GM23338 (cell line): Measurements from ENCODE around the gene HS1BP3. TPM values are rescaled to one million over a fixed set of nuclear protein-coding genes. Genes with fewer than 3 reads are reported as not detected.

Source experiments
- ATAC-seq: fragments of 200-7000 bp; cut with Tn5 transposase; 3 replicates; pipeline ENCODE4 v1.9.1; 2020
- DNase-seq: peaks from one replicate; pipeline ENCODE4 v3.0.0-alpha.2; 2015; ENCODE audit warnings: low spot score
- H2AFZ ChIP-seq: fragments of 200-600 bp; sonication (generic); 2 replicates; pipeline ENCODE4 v1.8.0; 2016; ENCODE audit warnings: antibody characterized with exemption, mild to moderate bottlenecking, moderate library complexity
- H3F3A ChIP-seq: fragments of 200-600 bp; sonication (generic); replicated peaks from 2 replicates; pipeline ENCODE4 v1.8.0; 2017; ENCODE audit warnings: antibody characterized with exemption, mixed run types, low read depth
- H3K27ac ChIP-seq: fragments of 200-600 bp; sonication (generic); 2 replicates; pipeline ENCODE4 v1.6.1; 2016; ENCODE audit warnings: low read depth
- H3K27me3 ChIP-seq: fragments of 200-600 bp; sonication (generic); 2 replicates; pipeline ENCODE4 v1.8.0; 2016; ENCODE audit warnings: mild to moderate bottlenecking, mixed run types, moderate library complexity; ENCODE audit not compliant: insufficient read depth
- H3K36me3 ChIP-seq: fragments of 200-600 bp; sonication (generic); 2 replicates; pipeline ENCODE4 v1.8.0; 2016; ENCODE audit warnings: mild to moderate bottlenecking; ENCODE audit not compliant: insufficient read depth
- H3K4me1 ChIP-seq: fragments of 200-600 bp; sonication (generic); 2 replicates; pipeline ENCODE4 v1.8.0; 2016; ENCODE audit warnings: mild to moderate bottlenecking, moderate library complexity; ENCODE audit not compliant: insufficient read depth
- H3K4me2 ChIP-seq: fragments of 200-600 bp; sonication (generic); 2 replicates; pipeline ENCODE4 v1.7.1; 2017; ENCODE audit warnings: mixed run types
- H3K4me3 ChIP-seq: fragments of 200-600 bp; sonication (generic); 2 replicates; pipeline ENCODE4 v1.6.1; 2016; ENCODE audit warnings: mixed run types
- H3K79me2 ChIP-seq: fragments of 200-600 bp; sonication (generic); replicated peaks from 2 replicates; pipeline ENCODE4 v1.8.0; 2017; ENCODE audit warnings: mild to moderate bottlenecking; ENCODE audit not compliant: insufficient read depth
- H3K9me2 ChIP-seq: fragments of 200-600 bp; sonication (generic); 2 replicates; pipeline ENCODE4 v1.8.0; 2017; ENCODE audit not compliant: insufficient read depth
- H4K20me1 ChIP-seq: fragments of 200-600 bp; sonication (generic); replicated peaks from 2 replicates; pipeline ENCODE4 v1.8.0; 2017; ENCODE audit warnings: mild to moderate bottlenecking; ENCODE audit not compliant: insufficient read depth
- H3K27ac Mint-ChIP-seq: 2 replicates; pipeline ENCODE4 v1.8.0; 2020; ENCODE audit warnings: inconsistent platforms, mild to moderate bottlenecking, moderate library complexity, mixed read lengths
- H3K27me3 Mint-ChIP-seq: 3 replicates; pipeline ENCODE4 v1.8.0; 2022; ENCODE audit warnings: low read depth, mild to moderate bottlenecking, moderate library complexity, mixed read lengths, inconsistent platforms; ENCODE audit not compliant: insufficient read depth, poor library complexity
- H3K36me3 Mint-ChIP-seq: 3 replicates; pipeline ENCODE4 v1.8.0; 2021; ENCODE audit warnings: low read depth, mild to moderate bottlenecking, inconsistent platforms, moderate library complexity, mixed read lengths
- H3K4me1 Mint-ChIP-seq: 3 replicates; pipeline ENCODE4 v1.8.0; 2020; ENCODE audit warnings: mild to moderate bottlenecking, inconsistent platforms, mixed read lengths
- H3K4me3 Mint-ChIP-seq: 3 replicates; pipeline ENCODE4 v1.8.0; 2021; ENCODE audit warnings: moderate library complexity, mild to moderate bottlenecking, inconsistent platforms, mixed read lengths
- H3K9me3 Mint-ChIP-seq: 3 replicates; pipeline ENCODE4 v1.8.0; 2020; ENCODE audit warnings: moderate library complexity, mild to moderate bottlenecking, inconsistent platforms, mixed read lengths
- CREB1 ChIP-seq: fragments of 250-450 bp; sonication (Bioruptor Pico); IDR thresholded peaks from 2 replicates; pipeline ENCODE4 v1.5.0; 2020; ENCODE audit warnings: low read depth, mild to moderate bottlenecking, moderate library complexity
- EZH2 ChIP-seq: fragments of 200-600 bp; sonication (generic); IDR thresholded peaks from one replicate; pipeline ENCODE4 v1.8.0; 2017; ENCODE audit warnings: antibody characterized with exemption, mild to moderate bottlenecking, low read depth; ENCODE audit not compliant: unreplicated experiment
- EZH2phosphoT487 ChIP-seq: fragments of 200-600 bp; sonication (generic); IDR thresholded peaks from one replicate; pipeline ENCODE4 v1.8.1; 2018; ENCODE audit warnings: antibody characterized with exemption; ENCODE audit not compliant: unreplicated experiment
- JUNB ChIP-seq: IDR thresholded peaks from one replicate; pipeline ENCODE4 v1.6.1; 2016; ENCODE audit warnings: antibody characterized with exemption; ENCODE audit not compliant: unreplicated experiment
- NANOG ChIP-seq: IDR thresholded peaks from 2 replicates; pipeline ENCODE4 v1.6.1; 2016; ENCODE audit warnings: antibody characterized with exemption, borderline replicate concordance
- POLR2AphosphoS5 ChIP-seq: IDR thresholded peaks from 2 replicates; pipeline ENCODE4 v1.6.1; 2016; ENCODE audit warnings: antibody characterized with exemption, low read depth
- STAT1 ChIP-seq: IDR thresholded peaks from one replicate; pipeline ENCODE4 v1.6.1; 2016; ENCODE audit warnings: antibody characterized with exemption; ENCODE audit not compliant: unreplicated experiment
- ZNF114 ChIP-seq: fragments of 250-450 bp; sonication (Bioruptor Pico); IDR thresholded peaks from 2 replicates; pipeline ENCODE4 v1.5.0; 2020; ENCODE audit warnings: mild to moderate bottlenecking, moderate library complexity
- ZNF331 ChIP-seq: fragments of 250-450 bp; sonication (Bioruptor Pico); IDR thresholded peaks from 2 replicates; pipeline ENCODE4 v1.5.0; 2020; ENCODE audit warnings: low read depth, mild to moderate bottlenecking, moderate library complexity
- polyA plus RNA-seq: library from polyadenylated mRNA; unstranded; fragments of >200 nt; fragmentation: Nextera tagmentation; extraction: Ambion mirVana; gene quantifications from 2 replicates; pipeline ENCODE4 v1.2.1, GENCODE V29; 2016
- total RNA-seq: library from RNA; depleted of rRNA; stranded (reverse); fragments of >200 nt; shearing (Covaris generic); gene quantifications from 2 replicates; pipeline ENCODE4 v1.2.3, GENCODE V29; 2014
- TF ChIP-seq, protein P1 (sequence below), 2 experiments: fragments of 200-600 bp in 1 of 2; sonication (generic) in 1 of 2; conservative IDR thresholded peaks; 2 replicates each; pipeline versions ENCODE4 v1.5.1 to v1.6.1; 2016 to 2017; ENCODE audit warnings: antibody characterized with exemption in 2 of 2, low read depth in 2 of 2, mild to moderate bottlenecking in 2 of 2, moderate library complexity in 1 of 2
- TF ChIP-seq, protein P2 (sequence below): IDR thresholded peaks from one replicate; pipeline ENCODE4 v1.6.1; 2018; ENCODE audit warnings: antibody characterized with exemption; ENCODE audit not compliant: unreplicated experiment
- TF ChIP-seq, protein P3 (sequence below): fragments of 250-450 bp; sonication (Bioruptor Pico); IDR thresholded peaks from 2 replicates; pipeline ENCODE4 v1.5.0; 2020; ENCODE audit warnings: mild to moderate bottlenecking, moderate library complexity
- TF ChIP-seq, protein P4 (sequence below): IDR thresholded peaks from 2 replicates; pipeline ENCODE4 v1.6.1; 2016; ENCODE audit warnings: antibody characterized with exemption

Gene HS1BP3
- total and polyA plus RNA-seq, 2 experiments from 2014 or later, result 7.2 to 15.0 TPM

DNA sequence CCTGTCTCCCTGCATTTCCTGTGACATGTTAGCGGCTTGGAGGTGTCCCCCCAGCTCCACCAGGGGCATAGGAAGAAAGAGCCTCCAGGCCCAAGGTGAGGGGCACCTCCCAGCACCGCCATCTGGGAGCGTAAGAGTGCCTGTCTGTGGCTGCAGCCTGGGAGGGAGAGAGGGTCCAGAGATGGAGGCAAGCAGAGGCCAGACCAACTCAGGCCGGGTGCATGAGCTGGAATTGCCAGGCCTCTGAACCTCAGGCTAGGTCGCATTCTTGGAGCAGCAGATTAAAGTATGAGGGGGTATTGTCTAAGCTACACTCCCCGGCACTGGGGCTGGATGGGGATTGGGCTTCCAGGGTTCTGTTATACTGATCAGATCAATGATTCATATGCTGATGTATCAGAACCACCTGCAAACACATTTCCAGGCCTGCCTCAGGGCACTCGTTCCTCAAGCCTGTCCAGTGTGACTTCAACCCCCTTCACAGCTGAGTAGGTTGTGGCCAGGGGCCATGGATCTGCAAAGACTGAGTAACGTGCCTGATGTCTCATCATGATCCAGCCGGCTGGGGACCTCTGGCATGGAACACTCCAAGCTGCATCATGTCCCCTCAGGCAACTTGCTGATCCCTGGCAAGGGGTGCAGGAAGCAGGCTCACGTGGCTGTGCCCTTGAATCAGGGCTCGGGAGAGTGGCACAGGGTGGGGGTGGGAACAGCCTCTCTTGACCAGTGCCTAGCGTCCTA, 73.2 kb downstream of the HS1BP3 start:
- Mint-ChIP-seq H3K4me3 (no peak overlapping the region), H3K27ac (no peak overlapping the region), H3K9me3 (peaks cover 11% of the 10 kb centered on the region; the same call in 2 of the 3 replicates), H3K4me1 (peaks cover 5% of the 10 kb centered on the region; the same call in 1 of the 3 replicates), H3K36me3 (no peaks in the 10 kb centered on the region), H3K27me3 (peaks cover 14% of the 10 kb centered on the region)
- Histone ChIP-seq H3F3A (no peaks in the 10 kb centered on the region), H4K20me1 (no peaks in the 10 kb centered on the region), H3K4me2 (no peak overlapping the region), H3K4me3 (no peak overlapping the region), H3K27me3 (no peaks in the 10 kb centered on the region), H2AFZ (no peak overlapping the region), H3K4me1 (no peaks in the 10 kb centered on the region), H3K27ac (no peak overlapping the region), H3K36me3 (0 out of 2 replicates have a peak, but pooled peaks cover 3% of the 10 kb centered on the region), H3K79me2 (no peaks in the 10 kb centered on the region), H3K9me2 (no peaks in the 10 kb centered on the region; the same call in 1 of the 2 replicates)
- no peak for ATAC-seq
- TF ChIP-seq ZNF114 (CRISPR knock-in tag), result no peak
- TF ChIP-seq, protein P1, sequence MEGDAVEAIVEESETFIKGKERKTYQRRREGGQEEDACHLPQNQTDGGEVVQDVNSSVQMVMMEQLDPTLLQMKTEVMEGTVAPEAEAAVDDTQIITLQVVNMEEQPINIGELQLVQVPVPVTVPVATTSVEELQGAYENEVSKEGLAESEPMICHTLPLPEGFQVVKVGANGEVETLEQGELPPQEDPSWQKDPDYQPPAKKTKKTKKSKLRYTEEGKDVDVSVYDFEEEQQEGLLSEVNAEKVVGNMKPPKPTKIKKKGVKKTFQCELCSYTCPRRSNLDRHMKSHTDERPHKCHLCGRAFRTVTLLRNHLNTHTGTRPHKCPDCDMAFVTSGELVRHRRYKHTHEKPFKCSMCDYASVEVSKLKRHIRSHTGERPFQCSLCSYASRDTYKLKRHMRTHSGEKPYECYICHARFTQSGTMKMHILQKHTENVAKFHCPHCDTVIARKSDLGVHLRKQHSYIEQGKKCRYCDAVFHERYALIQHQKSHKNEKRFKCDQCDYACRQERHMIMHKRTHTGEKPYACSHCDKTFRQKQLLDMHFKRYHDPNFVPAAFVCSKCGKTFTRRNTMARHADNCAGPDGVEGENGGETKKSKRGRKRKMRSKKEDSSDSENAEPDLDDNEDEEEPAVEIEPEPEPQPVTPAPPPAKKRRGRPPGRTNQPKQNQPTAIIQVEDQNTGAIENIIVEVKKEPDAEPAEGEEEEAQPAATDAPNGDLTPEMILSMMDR (conservative IDR thresholded peaks at IDR 0.05; ENCODE audit: low read depth in 2 of 2), result no peak
- no peak for TF ChIP-seq EZH2phosphoT487
- TF ChIP-seq CREB1, result no peak
- TF ChIP-seq, protein P2, sequence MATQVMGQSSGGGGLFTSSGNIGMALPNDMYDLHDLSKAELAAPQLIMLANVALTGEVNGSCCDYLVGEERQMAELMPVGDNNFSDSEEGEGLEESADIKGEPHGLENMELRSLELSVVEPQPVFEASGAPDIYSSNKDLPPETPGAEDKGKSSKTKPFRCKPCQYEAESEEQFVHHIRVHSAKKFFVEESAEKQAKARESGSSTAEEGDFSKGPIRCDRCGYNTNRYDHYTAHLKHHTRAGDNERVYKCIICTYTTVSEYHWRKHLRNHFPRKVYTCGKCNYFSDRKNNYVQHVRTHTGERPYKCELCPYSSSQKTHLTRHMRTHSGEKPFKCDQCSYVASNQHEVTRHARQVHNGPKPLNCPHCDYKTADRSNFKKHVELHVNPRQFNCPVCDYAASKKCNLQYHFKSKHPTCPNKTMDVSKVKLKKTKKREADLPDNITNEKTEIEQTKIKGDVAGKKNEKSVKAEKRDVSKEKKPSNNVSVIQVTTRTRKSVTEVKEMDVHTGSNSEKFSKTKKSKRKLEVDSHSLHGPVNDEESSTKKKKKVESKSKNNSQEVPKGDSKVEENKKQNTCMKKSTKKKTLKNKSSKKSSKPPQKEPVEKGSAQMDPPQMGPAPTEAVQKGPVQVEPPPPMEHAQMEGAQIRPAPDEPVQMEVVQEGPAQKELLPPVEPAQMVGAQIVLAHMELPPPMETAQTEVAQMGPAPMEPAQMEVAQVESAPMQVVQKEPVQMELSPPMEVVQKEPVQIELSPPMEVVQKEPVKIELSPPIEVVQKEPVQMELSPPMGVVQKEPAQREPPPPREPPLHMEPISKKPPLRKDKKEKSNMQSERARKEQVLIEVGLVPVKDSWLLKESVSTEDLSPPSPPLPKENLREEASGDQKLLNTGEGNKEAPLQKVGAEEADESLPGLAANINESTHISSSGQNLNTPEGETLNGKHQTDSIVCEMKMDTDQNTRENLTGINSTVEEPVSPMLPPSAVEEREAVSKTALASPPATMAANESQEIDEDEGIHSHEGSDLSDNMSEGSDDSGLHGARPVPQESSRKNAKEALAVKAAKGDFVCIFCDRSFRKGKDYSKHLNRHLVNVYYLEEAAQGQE, result no peak
- TF ChIP-seq POLR2AphosphoS5, result no peak
- no peak for TF ChIP-seq EZH2
- no peak for TF ChIP-seq STAT1
- no peak for TF ChIP-seq ZNF331 (CRISPR knock-in tag)
- no peak for TF ChIP-seq NANOG
- TF ChIP-seq, protein P3, sequence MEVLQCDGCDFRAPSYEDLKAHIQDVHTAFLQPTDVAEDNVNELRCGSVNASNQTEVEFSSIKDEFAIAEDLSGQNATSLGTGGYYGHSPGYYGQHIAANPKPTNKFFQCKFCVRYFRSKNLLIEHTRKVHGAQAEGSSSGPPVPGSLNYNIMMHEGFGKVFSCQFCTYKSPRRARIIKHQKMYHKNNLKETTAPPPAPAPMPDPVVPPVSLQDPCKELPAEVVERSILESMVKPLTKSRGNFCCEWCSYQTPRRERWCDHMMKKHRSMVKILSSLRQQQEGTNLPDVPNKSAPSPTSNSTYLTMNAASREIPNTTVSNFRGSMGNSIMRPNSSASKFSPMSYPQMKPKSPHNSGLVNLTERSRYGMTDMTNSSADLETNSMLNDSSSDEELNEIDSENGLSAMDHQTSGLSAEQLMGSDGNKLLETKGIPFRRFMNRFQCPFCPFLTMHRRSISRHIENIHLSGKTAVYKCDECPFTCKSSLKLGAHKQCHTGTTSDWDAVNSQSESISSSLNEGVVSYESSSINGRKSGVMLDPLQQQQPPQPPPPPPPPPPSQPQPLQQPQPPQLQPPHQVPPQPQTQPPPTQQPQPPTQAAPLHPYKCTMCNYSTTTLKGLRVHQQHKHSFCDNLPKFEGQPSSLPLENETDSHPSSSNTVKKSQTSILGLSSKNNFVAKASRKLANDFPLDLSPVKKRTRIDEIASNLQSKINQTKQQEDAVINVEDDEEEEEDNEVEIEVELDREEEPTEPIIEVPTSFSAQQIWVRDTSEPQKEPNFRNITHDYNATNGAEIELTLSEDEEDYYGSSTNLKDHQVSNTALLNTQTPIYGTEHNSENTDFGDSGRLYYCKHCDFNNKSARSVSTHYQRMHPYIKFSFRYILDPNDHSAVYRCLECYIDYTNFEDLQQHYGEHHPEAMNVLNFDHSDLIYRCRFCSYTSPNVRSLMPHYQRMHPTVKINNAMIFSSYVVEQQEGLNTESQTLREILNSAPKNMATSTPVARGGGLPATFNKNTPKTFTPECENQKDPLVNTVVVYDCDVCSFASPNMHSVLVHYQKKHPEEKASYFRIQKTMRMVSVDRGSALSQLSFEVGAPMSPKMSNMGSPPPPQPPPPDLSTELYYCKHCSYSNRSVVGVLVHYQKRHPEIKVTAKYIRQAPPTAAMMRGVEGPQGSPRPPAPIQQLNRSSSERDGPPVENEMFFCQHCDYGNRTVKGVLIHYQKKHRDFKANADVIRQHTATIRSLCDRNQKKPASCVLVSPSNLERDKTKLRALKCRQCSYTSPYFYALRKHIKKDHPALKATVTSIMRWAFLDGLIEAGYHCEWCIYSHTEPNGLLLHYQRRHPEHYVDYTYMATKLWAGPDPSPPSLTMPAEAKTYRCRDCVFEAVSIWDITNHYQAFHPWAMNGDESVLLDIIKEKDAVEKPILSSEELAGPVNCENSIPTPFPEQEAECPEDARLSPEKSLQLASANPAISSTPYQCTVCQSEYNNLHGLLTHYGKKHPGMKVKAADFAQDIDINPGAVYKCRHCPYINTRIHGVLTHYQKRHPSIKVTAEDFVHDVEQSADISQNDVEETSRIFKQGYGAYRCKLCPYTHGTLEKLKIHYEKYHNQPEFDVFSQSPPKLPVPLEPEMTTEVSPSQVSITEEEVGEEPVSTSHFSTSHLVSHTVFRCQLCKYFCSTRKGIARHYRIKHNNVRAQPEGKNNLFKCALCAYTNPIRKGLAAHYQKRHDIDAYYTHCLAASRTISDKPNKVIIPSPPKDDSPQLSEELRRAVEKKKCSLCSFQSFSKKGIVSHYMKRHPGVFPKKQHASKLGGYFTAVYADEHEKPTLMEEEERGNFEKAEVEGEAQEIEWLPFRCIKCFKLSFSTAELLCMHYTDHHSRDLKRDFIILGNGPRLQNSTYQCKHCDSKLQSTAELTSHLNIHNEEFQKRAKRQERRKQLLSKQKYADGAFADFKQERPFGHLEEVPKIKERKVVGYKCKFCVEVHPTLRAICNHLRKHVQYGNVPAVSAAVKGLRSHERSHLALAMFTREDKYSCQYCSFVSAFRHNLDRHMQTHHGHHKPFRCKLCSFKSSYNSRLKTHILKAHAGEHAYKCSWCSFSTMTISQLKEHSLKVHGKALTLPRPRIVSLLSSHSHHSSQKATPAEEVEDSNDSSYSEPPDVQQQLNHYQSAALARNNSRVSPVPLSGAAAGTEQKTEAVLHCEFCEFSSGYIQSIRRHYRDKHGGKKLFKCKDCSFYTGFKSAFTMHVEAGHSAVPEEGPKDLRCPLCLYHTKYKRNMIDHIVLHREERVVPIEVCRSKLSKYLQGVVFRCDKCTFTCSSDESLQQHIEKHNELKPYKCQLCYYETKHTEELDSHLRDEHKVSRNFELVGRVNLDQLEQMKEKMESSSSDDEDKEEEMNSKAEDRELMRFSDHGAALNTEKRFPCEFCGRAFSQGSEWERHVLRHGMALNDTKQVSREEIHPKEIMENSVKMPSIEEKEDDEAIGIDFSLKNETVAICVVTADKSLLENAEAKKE (CRISPR knock-in tag), result no peak
- TF ChIP-seq JUNB, result no peak
- TF ChIP-seq, protein P4, sequence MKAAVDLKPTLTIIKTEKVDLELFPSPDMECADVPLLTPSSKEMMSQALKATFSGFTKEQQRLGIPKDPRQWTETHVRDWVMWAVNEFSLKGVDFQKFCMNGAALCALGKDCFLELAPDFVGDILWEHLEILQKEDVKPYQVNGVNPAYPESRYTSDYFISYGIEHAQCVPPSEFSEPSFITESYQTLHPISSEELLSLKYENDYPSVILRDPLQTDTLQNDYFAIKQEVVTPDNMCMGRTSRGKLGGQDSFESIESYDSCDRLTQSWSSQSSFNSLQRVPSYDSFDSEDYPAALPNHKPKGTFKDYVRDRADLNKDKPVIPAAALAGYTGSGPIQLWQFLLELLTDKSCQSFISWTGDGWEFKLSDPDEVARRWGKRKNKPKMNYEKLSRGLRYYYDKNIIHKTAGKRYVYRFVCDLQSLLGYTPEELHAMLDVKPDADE, result no peak
- no peak for DNase-seq
